ENCODE results near the gene DZIP1L. TPM values are rescaled to one million over a fixed set of nuclear protein-coding genes. Genes with fewer than 3 reads are reported as not detected.

The DZIP1L gene
- total RNA-seq, 2 experiments from 2014 or later: not detected

- no peak for DNase-seq
- Mint-ChIP-seq H3K4me1 (ENCODE audit: low read depth) (no peaks in the 10 kb centered on the region), H3K9me3 (no peaks in the 10 kb centered on the region), H3K27me3 (peaks cover 16% of the 10 kb centered on the region), H3K4me3 (no peak overlapping the region), H3K27ac (no peak overlapping the region), H3K36me3 (no peaks in the 10 kb centered on the region)
- CTCF ChIA-PET: no interaction called here
- intact Hi-C loops (cut with micrococcal nuclease): no loop called here
- POLR2A ChIA-PET: no interaction called here
These were observed 67.7 kb downstream of the DZIP1L start for GRCh38 chr3:138047596-138048158.

DNA sequence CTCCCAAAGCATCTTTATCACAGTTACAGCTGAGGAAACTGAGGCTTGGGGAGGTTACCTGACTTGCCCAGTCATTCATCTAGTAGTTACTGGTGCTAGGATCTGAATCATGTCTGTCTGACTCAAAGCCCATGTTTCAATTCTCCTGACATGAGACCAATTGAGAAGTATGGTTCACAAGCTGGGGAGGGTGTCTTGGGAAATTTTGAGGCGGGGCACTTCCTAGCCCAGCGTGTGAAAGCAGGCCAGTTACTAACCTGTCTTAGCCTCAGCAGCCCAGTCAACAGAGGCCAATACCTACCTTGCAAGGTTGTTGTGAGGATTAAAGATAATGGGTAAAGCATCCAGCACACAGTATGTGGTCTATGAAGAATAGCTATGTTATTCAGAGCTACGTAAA lies 68.5 kb downstream of the DZIP1L start:
- ChIA-PET POLR2A (no interaction called here), CTCF (no interaction called here)
- H3K27ac Mint-ChIP-seq: no peak overlapping the region
- intact Hi-C loops (cut with micrococcal nuclease): no loop called here
- H3K9me3 Mint-ChIP-seq: no peaks in the 10 kb centered on the region
- H3K4me1 Mint-ChIP-seq (ENCODE audit: low read depth): no peaks in the 10 kb centered on the region
- no peaks in the 10 kb centered on the region for H3K36me3 Mint-ChIP-seq
- peak; percentile 28 for DNase-seq
- peaks cover 15% of the 10 kb centered on the region for H3K27me3 Mint-ChIP-seq
- no peak overlapping the region for H3K4me3 Mint-ChIP-seq

DNA sequence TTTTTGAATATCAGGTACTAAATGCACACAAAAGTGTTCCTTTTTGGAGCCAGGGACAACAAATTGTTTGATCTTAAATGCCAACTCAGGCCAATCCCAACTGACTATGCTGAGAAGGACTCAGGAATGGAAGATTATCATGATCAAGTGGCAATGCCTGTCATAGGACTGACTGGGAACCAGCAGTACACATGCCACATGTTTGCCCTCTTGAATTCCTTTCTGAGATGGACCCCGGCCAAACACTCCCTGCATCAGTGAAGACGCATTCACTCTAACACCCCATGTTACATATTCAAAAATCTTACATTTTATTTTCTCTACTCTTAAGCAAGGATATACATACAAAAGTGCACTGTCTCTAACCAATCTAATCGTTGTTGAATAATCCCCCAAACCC lies 69.3 kb downstream of the DZIP1L start:
- no peak overlapping the region for H3K4me3 Mint-ChIP-seq
- no peak overlapping the region for H3K27ac Mint-ChIP-seq
- no peaks in the 10 kb centered on the region for H3K4me1 Mint-ChIP-seq (ENCODE audit: low read depth)
- peaks cover 15% of the 10 kb centered on the region for H3K27me3 Mint-ChIP-seq
- ChIA-PET CTCF (no interaction called here), POLR2A (no interaction called here)
- H3K36me3 Mint-ChIP-seq: no peaks in the 10 kb centered on the region
- no peaks in the 10 kb centered on the region for H3K9me3 Mint-ChIP-seq
- intact Hi-C loops (cut with micrococcal nuclease): no loop called here
- no peak for DNase-seq

- Mint-ChIP-seq H3K36me3 (no peaks in the 10 kb centered on the region), H3K4me1 (ENCODE audit: low read depth) (no peaks in the 10 kb centered on the region), H3K27me3 (peaks cover 20% of the 10 kb centered on the region), H3K4me3 (no peak overlapping the region), H3K9me3 (no peaks in the 10 kb centered on the region), H3K27ac (no peak overlapping the region)
- no peak for DNase-seq
- ChIA-PET CTCF (no interaction called here), POLR2A (no interaction called here)
- intact Hi-C loops (cut with micrococcal nuclease): no loop called here
These were observed 72.0 kb downstream of the DZIP1L start for GRCh38 chr3:138043266-138044029.

- ChIA-PET POLR2A (no interaction called here), CTCF (interaction anchor here (1.1 kb wide), 1 partner anchor 10 kb away, joined by 3 read pairs; no protein-coding TSS in a partner anchor)
- Mint-ChIP-seq H3K27me3 (peaks cover 22% of the 10 kb centered on the region), H3K9me3 (no peaks in the 10 kb centered on the region), H3K4me1 (ENCODE audit: low read depth) (no peaks in the 10 kb centered on the region), H3K36me3 (no peaks in the 10 kb centered on the region), H3K27ac (no peak overlapping the region), H3K4me3 (no peak overlapping the region)
- intact Hi-C loops (cut with micrococcal nuclease): no loop called here
- DNase-seq: no peak
These were observed 73.4 kb downstream of the DZIP1L start for GRCh38 chr3:138042043-138042442.

- CTCF ChIA-PET: interaction anchor here (0.6 to 0.7 kb wide), 2 partner anchors 89 to 584 kb away, joined by 3 read pairs; no protein-coding TSS in a partner anchor
These were observed 76.5 kb downstream of the DZIP1L start for GRCh38 chr3:138038725-138039462.

DNA sequence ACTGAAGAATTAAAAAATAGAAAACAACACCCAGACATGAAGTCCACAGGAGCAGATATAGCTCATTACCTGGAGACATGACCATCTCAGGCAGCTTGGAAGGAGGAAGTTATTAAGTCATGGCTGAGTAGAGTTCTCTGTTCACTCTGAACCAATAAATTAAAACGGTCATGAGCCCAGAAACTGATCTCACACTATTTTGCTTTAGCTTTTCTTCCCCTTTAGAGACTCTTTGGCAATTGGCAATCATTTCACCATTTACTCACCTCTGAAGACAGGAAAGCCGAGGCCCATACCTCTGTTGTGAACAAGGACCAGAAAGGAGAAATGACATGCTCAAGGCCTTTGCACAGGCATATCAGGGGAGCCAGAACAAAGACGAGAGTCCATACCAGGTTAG lies 78.8 kb downstream of the DZIP1L start:
- Mint-ChIP-seq H3K27ac (no peak overlapping the region), H3K9me3 (no peaks in the 10 kb centered on the region), H3K36me3 (no peaks in the 10 kb centered on the region), H3K4me1 (ENCODE audit: low read depth) (no peaks in the 10 kb centered on the region), H3K4me3 (no peak overlapping the region), H3K27me3 (peaks cover 17% of the 10 kb centered on the region)
- DNase-seq: no peak
- intact Hi-C loops (cut with micrococcal nuclease): no loop called here
- ChIA-PET POLR2A (no interaction called here), CTCF (interaction anchor here (0.8 kb wide), 1 partner anchor 16 kb away, joined by 3 read pairs; no protein-coding TSS in a partner anchor)

More at GRCh38 chr3:138038725-138039462, 76.5 kb downstream of the DZIP1L start:
- Mint-ChIP-seq H3K36me3 (no peaks in the 10 kb centered on the region), H3K4me3 (no peak overlapping the region), H3K4me1 (ENCODE audit: low read depth) (no peaks in the 10 kb centered on the region), H3K9me3 (no peaks in the 10 kb centered on the region), H3K27me3 (peaks cover 19% of the 10 kb centered on the region), H3K27ac (no peak overlapping the region)
- intact Hi-C loops (cut with micrococcal nuclease): no loop called here
- no peak for DNase-seq
- POLR2A ChIA-PET: no interaction called here

- Mint-ChIP-seq H3K4me3 (no peak overlapping the region), H3K27ac (no peak overlapping the region), H3K4me1 (ENCODE audit: low read depth) (no peaks in the 10 kb centered on the region), H3K9me3 (no peaks in the 10 kb centered on the region), H3K36me3 (no peaks in the 10 kb centered on the region), H3K27me3 (peaks cover 17% of the 10 kb centered on the region)
- ChIA-PET CTCF (interaction anchor here (2.3 kb wide), 1 partner anchor 17 kb away, joined by 6 read pairs; no protein-coding TSS in a partner anchor), POLR2A (no interaction called here)
- intact Hi-C loops (cut with micrococcal nuclease): no loop called here
- no peak for DNase-seq
These were observed 80.5 kb downstream of the DZIP1L start for GRCh38 chr3:138034918-138035317.

GRCh38 chr3:138033202-138033691 lies 82.2 kb downstream of the DZIP1L start:
- intact Hi-C loops (cut with micrococcal nuclease): no loop called here
- Mint-ChIP-seq H3K9me3 (no peaks in the 10 kb centered on the region), H3K4me1 (ENCODE audit: low read depth) (no peaks in the 10 kb centered on the region), H3K27me3 (peaks cover 18% of the 10 kb centered on the region), H3K36me3 (no peaks in the 10 kb centered on the region), H3K27ac (no peak overlapping the region), H3K4me3 (no peak overlapping the region)
- CTCF ChIA-PET: interaction anchor here (2.3 kb wide), 1 partner anchor 19 kb away, joined by 6 read pairs; no protein-coding TSS in a partner anchor
- POLR2A ChIA-PET: no interaction called here
- no peak for DNase-seq

DNA sequence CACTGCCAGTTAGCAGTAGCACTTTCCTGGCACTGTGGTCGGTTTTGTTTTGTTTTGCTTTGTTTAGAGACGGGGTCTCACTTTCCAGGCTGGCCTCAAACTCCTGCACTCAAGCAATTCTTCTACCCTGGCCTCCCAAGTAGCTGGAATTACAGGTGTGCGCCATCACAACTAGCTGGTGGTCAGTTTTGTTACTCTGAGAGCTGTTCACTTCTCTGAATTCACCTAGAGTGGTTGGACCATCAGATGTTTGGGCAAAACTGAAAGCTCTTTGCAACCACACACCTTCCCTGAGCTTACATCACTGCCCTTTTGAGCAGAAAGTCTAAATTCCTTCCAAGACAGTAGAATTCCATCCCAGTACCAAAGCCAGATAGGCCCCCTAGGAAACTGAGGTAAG lies 82.8 kb downstream of the DZIP1L start:
- Mint-ChIP-seq H3K36me3 (no peaks in the 10 kb centered on the region), H3K4me3 (no peak overlapping the region), H3K27me3 (peaks cover 18% of the 10 kb centered on the region), H3K27ac (no peak overlapping the region), H3K9me3 (no peaks in the 10 kb centered on the region), H3K4me1 (ENCODE audit: low read depth) (no peaks in the 10 kb centered on the region)
- intact Hi-C loops (cut with micrococcal nuclease): no loop called here
- DNase-seq: no peak
- CTCF ChIA-PET: interaction anchor here (0.6 kb wide), 1 partner anchor 59 kb away, joined by 5 read pairs; no protein-coding TSS in a partner anchor
- POLR2A ChIA-PET: no interaction called here

- Mint-ChIP-seq H3K9me3 (no peaks in the 10 kb centered on the region), H3K4me3 (no peak overlapping the region), H3K36me3 (no peaks in the 10 kb centered on the region), H3K4me1 (ENCODE audit: low read depth) (no peaks in the 10 kb centered on the region), H3K27me3 (peaks cover 15% of the 10 kb centered on the region), H3K27ac (no peak overlapping the region)
- no peak for DNase-seq
- ChIA-PET POLR2A (no interaction called here), CTCF (no interaction called here)
- intact Hi-C loops (cut with micrococcal nuclease): no loop called here
These were observed 83.9 kb downstream of the DZIP1L start for GRCh38 chr3:138031536-138031935.

DNA sequence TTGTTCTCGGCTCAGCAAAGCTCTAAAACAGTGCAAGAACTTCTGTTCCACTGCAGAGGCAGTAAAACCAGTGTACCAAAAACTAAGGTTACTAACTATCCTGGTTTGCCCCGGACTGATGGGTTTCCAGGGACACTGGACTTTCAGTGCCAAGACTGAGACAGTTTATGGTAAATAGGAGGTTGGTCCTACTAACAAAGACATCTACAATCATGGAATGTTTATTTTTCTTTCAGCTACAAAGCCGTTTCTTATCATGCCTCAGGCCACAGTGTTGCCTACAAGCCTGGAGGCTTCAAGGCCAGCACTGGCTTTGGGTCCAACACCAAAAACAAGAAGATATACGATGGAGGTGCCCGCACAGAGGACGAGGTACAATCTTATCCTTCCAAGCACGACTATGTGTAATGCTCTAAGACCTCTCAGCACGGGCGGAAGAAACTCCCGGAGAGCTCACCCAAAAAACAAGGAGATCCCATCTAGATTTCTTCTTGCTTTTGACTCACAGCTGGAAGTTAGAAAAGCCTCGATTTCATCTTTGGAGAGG lies 84.6 kb downstream of the DZIP1L start:
- no peak overlapping the region for H3K27ac Mint-ChIP-seq
- no peak for DNase-seq
- H3K36me3 Mint-ChIP-seq: no peaks in the 10 kb centered on the region
- CTCF ChIA-PET: interaction anchor here (0.5 to 0.6 kb wide), 2 partner anchors 755 to 931 kb away, joined by 3 to 4 read pairs; no protein-coding TSS in a partner anchor
- H3K27me3 Mint-ChIP-seq: peaks cover 15% of the 10 kb centered on the region
- H3K4me1 Mint-ChIP-seq (ENCODE audit: low read depth): no peaks in the 10 kb centered on the region
- H3K9me3 Mint-ChIP-seq: no peaks in the 10 kb centered on the region
- intact Hi-C loops (cut with micrococcal nuclease): no loop called here
- POLR2A ChIA-PET: no interaction called here
- no peak overlapping the region for H3K4me3 Mint-ChIP-seq
